HEK293T (cell line): ENCODE results near the gene RFPL1.

Source experiments
- FOXK2 ChIP-seq: fragments of 450-650 bp; IDR thresholded peaks from 2 replicates; pipeline ENCODE4 v1.6.1; 2016; ENCODE audit warnings: mild to moderate bottlenecking
- FOXM1 ChIP-seq: fragments of 450-650 bp; IDR thresholded peaks from 2 replicates; pipeline ENCODE4 v1.6.1; 2017; ENCODE audit warnings: mild to moderate bottlenecking, borderline replicate concordance
- SP1 ChIP-seq: fragments of 450-650 bp; IDR thresholded peaks from 2 replicates; pipeline ENCODE4 v1.6.1; 2017
- SUZ12 ChIP-seq: fragments of 450-650 bp; IDR thresholded peaks from 2 replicates; pipeline ENCODE4 v1.6.1; 2016; ENCODE audit warnings: mild to moderate bottlenecking
- TF ChIP-seq, protein P1 (sequence below): fragments of 450-650 bp; IDR thresholded peaks from 2 replicates; pipeline ENCODE4 v1.6.1; 2016

- TF ChIP-seq SP1 (no peak), FOXM1 (no peak), SUZ12 (no peak), FOXK2 (no peak)
- TF ChIP-seq, protein P1, sequence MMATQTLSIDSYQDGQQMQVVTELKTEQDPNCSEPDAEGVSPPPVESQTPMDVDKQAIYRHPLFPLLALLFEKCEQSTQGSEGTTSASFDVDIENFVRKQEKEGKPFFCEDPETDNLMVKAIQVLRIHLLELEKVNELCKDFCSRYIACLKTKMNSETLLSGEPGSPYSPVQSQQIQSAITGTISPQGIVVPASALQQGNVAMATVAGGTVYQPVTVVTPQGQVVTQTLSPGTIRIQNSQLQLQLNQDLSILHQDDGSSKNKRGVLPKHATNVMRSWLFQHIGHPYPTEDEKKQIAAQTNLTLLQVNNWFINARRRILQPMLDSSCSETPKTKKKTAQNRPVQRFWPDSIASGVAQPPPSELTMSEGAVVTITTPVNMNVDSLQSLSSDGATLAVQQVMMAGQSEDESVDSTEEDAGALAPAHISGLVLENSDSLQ = no peak
Observed at GRCh38 chr22:29426476-29426875, 11.9 kb upstream of the RFPL1 start.
